HepG2 (cell line): ENCODE results near the gene CSNK1D. TPM values are rescaled to one million over a fixed set of nuclear protein-coding genes. Genes with fewer than 3 reads are reported as not detected.

ENCODE experiments used
- AFF4 ChIP-seq: sonication (generic); formaldehyde crosslinking; IDR thresholded peaks from 2 replicates; pipeline ENCODE4 v1.4.0; 2020; ENCODE audit warnings: missing genetic modification reagents
- ARID3A ChIP-seq: IDR thresholded peaks from 2 replicates; pipeline ENCODE4 v1.6.1; 2012; ENCODE audit warnings: low read depth, low read length, improper control_type of control experiment
- ERF ChIP-seq: IDR thresholded peaks from 2 replicates; pipeline ENCODE4 v1.6.1; 2018; ENCODE audit warnings: missing biosample characterization, missing genetic modification reagents
- FOXO4 ChIP-seq: sonication (generic); formaldehyde crosslinking; conservative IDR thresholded peaks from 2 replicates; pipeline ENCODE4 v1.8.1; 2023; ENCODE audit warnings: missing genetic modification reagents
- IKZF4 ChIP-seq: sonication (generic); formaldehyde crosslinking; IDR thresholded peaks from 2 replicates; pipeline ENCODE4 v1.5.1; 2020; ENCODE audit warnings: borderline replicate concordance, mild to moderate bottlenecking, low read depth, missing genetic modification reagents; ENCODE audit errors: not compliant biosample characterization
- MAFF ChIP-seq: IDR thresholded peaks from 2 replicates; pipeline ENCODE4 v1.6.1; 2011; ENCODE audit warnings: low read depth, low read length, improper control_type of control experiment
- MIER2 ChIP-seq: IDR thresholded peaks from 2 replicates; pipeline ENCODE4 v1.6.1; 2016; ENCODE audit warnings: missing biosample characterization, missing genetic modification reagents
- NCOA5 ChIP-seq: sonication (generic); formaldehyde crosslinking; IDR thresholded peaks from 2 replicates; pipeline ENCODE4 v1.4.0; 2020; ENCODE audit warnings: missing genetic modification reagents
- SKI ChIP-seq: fragments of 450-650 bp; IDR thresholded peaks from one replicate; pipeline ENCODE4 v1.6.1; 2018; ENCODE audit warnings: mild to moderate bottlenecking; ENCODE audit not compliant: partially characterized antibody
- SSRP1 ChIP-seq: IDR thresholded peaks from 2 replicates; pipeline ENCODE4 v1.6.1; 2016; ENCODE audit warnings: control low read depth
- ZBTB21 ChIP-seq: sonication (generic); formaldehyde crosslinking; IDR thresholded peaks from 2 replicates; pipeline ENCODE4 v1.4.0; 2020; ENCODE audit warnings: missing genetic modification reagents
- ZGPAT ChIP-seq: IDR thresholded peaks from 2 replicates; pipeline ENCODE4 v1.6.1; 2016; ENCODE audit warnings: mild to moderate bottlenecking
- ZNF136 ChIP-seq: sonication (generic); formaldehyde crosslinking; IDR thresholded peaks from 2 replicates; pipeline ENCODE4 v1.8.1; 2022; ENCODE audit warnings: low read depth, mild to moderate bottlenecking, moderate library complexity, missing genetic modification reagents
- ZNF225 ChIP-seq: sonication (generic); formaldehyde crosslinking; IDR thresholded peaks from 2 replicates; pipeline ENCODE4 v1.4.0; 2020; ENCODE audit warnings: mild to moderate bottlenecking, missing genetic modification reagents
- ZNF256 ChIP-seq: sonication (generic); formaldehyde crosslinking; conservative IDR thresholded peaks from 2 replicates; pipeline ENCODE4 v1.4.0; 2020; ENCODE audit warnings: missing genetic modification reagents
- ZNF263 ChIP-seq: sonication (generic); formaldehyde crosslinking; IDR thresholded peaks from 2 replicates; pipeline ENCODE4 v1.4.0; 2020; ENCODE audit warnings: missing genetic modification reagents
- ZNF468 ChIP-seq: sonication (generic); formaldehyde crosslinking; IDR thresholded peaks from 2 replicates; pipeline ENCODE4 v1.8.0; 2022; ENCODE audit warnings: mild to moderate bottlenecking, moderate library complexity, missing genetic modification reagents
- ZNF614 ChIP-seq: IDR thresholded peaks from 2 replicates; pipeline ENCODE4 v1.6.1; 2018; ENCODE audit warnings: missing biosample characterization, missing genetic modification reagents, inconsistent platforms, borderline replicate concordance
- ZNF792 ChIP-seq: IDR thresholded peaks from 2 replicates; pipeline ENCODE4 v1.6.1; 2016
- ZNF83 ChIP-seq: sonication (generic); formaldehyde crosslinking; IDR thresholded peaks from 2 replicates; pipeline ENCODE4 v1.4.0; 2020; ENCODE audit warnings: missing genetic modification reagents, mild to moderate bottlenecking, borderline replicate concordance
- ZNF879 ChIP-seq: sonication (generic); formaldehyde crosslinking; IDR thresholded peaks from 2 replicates; pipeline ENCODE4 v1.8.1; 2023; ENCODE audit warnings: missing genetic modification reagents
- ZNF883 ChIP-seq: sonication (generic); formaldehyde crosslinking; IDR thresholded peaks from 2 replicates; pipeline ENCODE4 v1.5.1; 2020; ENCODE audit warnings: mild to moderate bottlenecking, missing genetic modification reagents; ENCODE audit errors: not compliant biosample characterization
- polyA plus RNA-seq, 8 experiments: library from polyadenylated mRNA; depleted of rRNA in 3 of 8; stranded (reverse) in 7 of 8; unstranded in 1 of 8; fragments of >200 nt; fragmentation: Illumina TruSeq in 4 of 8; extraction: Trizol in 4 of 8; gene quantifications; 2 replicates each; pipeline versions ENCODE4 v1.2.1 to v1.2.3, GENCODE V29; 2011 to 2016; ENCODE audit warnings: low read depth in 4 of 8, missing spikeins in 1 of 8, mixed read lengths in 1 of 8; ENCODE audit not compliant: insufficient read depth in 1 of 8
- total RNA-seq, 5 experiments: library from RNA; depleted of rRNA; stranded (reverse); fragments of >200 nt; fragmentation: Illumina TruSeq; extraction: Trizol; gene quantifications; 2 replicates each; pipeline ENCODE4 v1.2.3, GENCODE V29; 2016; ENCODE audit warnings: low read depth in 1 of 5

Gene CSNK1D
- total and polyA plus RNA-seq, 2 of the 13 experiments (the other 11 are each of a cell fraction or from before 2014, with no cell fraction given): 31.5 to 128 TPM

- peak; percentile 13; the same call in 1 of the 2 replicates for TF ChIP-seq ZGPAT (CRISPR knock-in tag)
- peak; percentile 52 for TF ChIP-seq ZNF883 (CRISPR knock-in tag)
- no peak for TF ChIP-seq ZNF879 (CRISPR knock-in tag)
- TF ChIP-seq ZNF225 (CRISPR knock-in tag): 0 out of 2 replicates have a peak, but pooled peaks have one; percentile 44
- TF ChIP-seq AFF4 (CRISPR knock-in tag): peak; percentile 74; the same call in 1 of the 2 replicates
- TF ChIP-seq ZNF792 (CRISPR knock-in tag): peak; percentile 59; the same call in 1 of the 2 replicates
- peak; percentile 10 for TF ChIP-seq SKI
- no peak for TF ChIP-seq ZNF263 (CRISPR knock-in tag)
- no peak; the same call in 1 of the 2 replicates for TF ChIP-seq ZNF614
- 0 out of 2 replicates have a peak, but pooled peaks have one; percentile 1 for TF ChIP-seq ZNF468 (CRISPR knock-in tag)
- TF ChIP-seq ZNF256 (CRISPR knock-in tag): peak; percentile 29; the same call in 1 of the 2 replicates
- TF ChIP-seq ARID3A: no peak
- TF ChIP-seq FOXO4: peak; percentile 93; the same call in 1 of the 2 replicates
- peak; percentile 80 for TF ChIP-seq IKZF4 (CRISPR knock-in tag)
- TF ChIP-seq SSRP1 (CRISPR knock-in tag): no peak; the same call in 1 of the 2 replicates
- 0 out of 2 replicates have a peak, but pooled peaks have one; percentile 83 for TF ChIP-seq ZNF83 (CRISPR knock-in tag)
- peak; percentile 92; the same call in 1 of the 2 replicates for TF ChIP-seq NCOA5 (CRISPR knock-in tag)
- TF ChIP-seq MAFF: no peak
- 0 out of 2 replicates have a peak, but pooled peaks have one; percentile 7 for TF ChIP-seq ZNF136
- peak; percentile 53; the same call in 1 of the 2 replicates for TF ChIP-seq MIER2 (CRISPR knock-in tag)
- peak; percentile 16; the same call in 1 of the 2 replicates for TF ChIP-seq ZBTB21 (CRISPR knock-in tag)
- TF ChIP-seq ERF (CRISPR knock-in tag): peak; percentile 69; the same call in 1 of the 2 replicates
Observed at GRCh38 chr17:82241926-82242697, 31.4 kb downstream of the CSNK1D start (continued).
